GM13977 (cell line): Measurements from ENCODE around the gene R3HDML.

Experiments
- DNase-seq: peaks from one replicate; pipeline ENCODE4 v3.0.0; 2012; ENCODE audit warnings: low spot score
- CTCF ChIP-seq: IDR thresholded peaks from 2 replicates; pipeline ENCODE4 v1.5.1; 2012; ENCODE audit warnings: mild to moderate bottlenecking, control low read depth; ENCODE audit not compliant: insufficient read depth; ENCODE audit errors: extremely low read depth, missing control alignments
- in situ Hi-C: fragments of 300-500 bp; cut with MboI; formaldehyde crosslinking; loops from one replicate; pipeline ENCODE4 v1.12.0; 2022; ENCODE audit warnings: low sequenced_read_pairs, low pct_unique_long_range_greater_than_20kb, mixed read lengths, inconsistent platforms; ENCODE audit not compliant: unreplicated experiment

Gene R3HDML

GRCh38 chr20:44360221-44360620 is 23.4 kb downstream of the R3HDML start:
- TF ChIP-seq CTCF = no peak
- DNase-seq = no peak
- in situ Hi-C loops = no loop called here

GRCh38 chr20:44361021-44361420 is 24.2 kb downstream of the R3HDML start:
- in situ Hi-C loops = no loop called here
- TF ChIP-seq CTCF = no peak
- no peak for DNase-seq

- in situ Hi-C loops = no loop called here
Measured at GRCh38 chr20:44362466-44362940, 25.7 kb downstream of the R3HDML start.

GRCh38 chr20:44364068-44364467 is 27.2 kb downstream of the R3HDML start:
- DNase-seq = no peak
- in situ Hi-C loops = no loop called here
- no peak for TF ChIP-seq CTCF

More at GRCh38 chr20:44362466-44362940, 25.7 kb downstream of the R3HDML start:
- DNase-seq = no peak
- no peak for TF ChIP-seq CTCF

- in situ Hi-C loops = no loop called here
- no peak for TF ChIP-seq CTCF
- DNase-seq = no peak
Measured at GRCh38 chr20:44364780-44365179, 27.9 kb downstream of the R3HDML start.

- no peak for DNase-seq
- in situ Hi-C loops = no loop called here
- TF ChIP-seq CTCF = no peak
Measured at GRCh38 chr20:44367746-44368145, 30.9 kb downstream of the R3HDML start.
